Measurements from ENCODE around the gene F10. TPM values are rescaled to one million over a fixed set of nuclear protein-coding genes. Genes with fewer than 3 reads are reported as not detected.

F10 gene
- total RNA-seq, 2 experiments from 2014 or later: not detected

DNA sequence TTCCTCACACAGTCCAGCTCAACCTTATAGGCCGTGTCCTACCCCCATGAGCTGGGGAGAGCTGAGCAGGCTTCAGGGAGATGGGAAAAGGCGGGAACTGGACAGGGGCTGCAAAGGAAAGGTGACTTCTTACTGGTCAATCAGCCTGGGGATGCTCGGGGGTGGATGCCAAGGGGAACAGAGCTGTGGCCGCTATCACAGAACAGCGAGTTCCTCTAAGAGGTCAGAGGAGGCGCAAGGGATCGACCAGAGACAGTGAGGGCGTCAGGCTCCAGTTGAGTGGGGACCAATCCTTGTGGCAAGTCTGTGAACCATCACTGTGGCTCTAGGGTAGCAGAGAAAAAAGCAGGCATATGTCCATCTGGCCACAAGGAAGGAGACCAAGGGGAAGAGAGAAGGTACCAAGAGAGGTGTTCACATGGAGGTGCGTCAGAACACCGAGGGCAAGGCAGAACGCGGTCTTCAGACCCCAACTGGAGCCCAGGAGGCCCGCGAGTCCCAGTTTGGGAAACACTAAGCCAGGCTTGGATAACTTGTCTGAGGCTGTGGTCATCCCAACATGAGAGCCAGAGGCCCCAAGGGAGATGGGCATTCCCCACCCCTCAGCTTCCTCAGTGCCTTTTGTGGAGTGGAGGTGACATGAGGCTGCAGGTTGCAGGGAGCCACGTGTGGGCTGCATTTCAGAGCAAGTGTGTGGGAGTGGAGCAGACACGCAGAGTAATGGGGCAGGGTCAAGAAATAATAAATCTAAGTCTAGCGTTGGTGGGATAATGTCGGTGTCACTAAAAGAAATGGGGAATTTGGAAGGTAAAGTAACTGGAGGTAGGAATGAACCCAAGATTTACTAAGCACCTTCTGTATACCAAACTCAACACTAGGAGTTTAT, 3.9 kb downstream of the F10 start:
- no peak overlapping the region for H3K4me2 ChIP-seq (ENCODE audit: low read length)
- H3K9me2 ChIP-seq (ENCODE audit: insufficient read depth, low read length): no peaks in the 10 kb centered on the region
- no peaks in the 10 kb centered on the region for H3K9me3 ChIP-seq (ENCODE audit: low read length)
- intact Hi-C loops (cut with micrococcal nuclease; ENCODE audit: unreplicated experiment): no loop called here
- DNase-seq (ENCODE audit: low spot score): no peak
- no peaks in the 10 kb centered on the region for H3K79me2 ChIP-seq (ENCODE audit: insufficient read depth, low read depth, low read length)
- CTCF ChIA-PET (ENCODE audit: unreplicated experiment): no interaction called here
- no peak overlapping the region for H2AFZ ChIP-seq (ENCODE audit: low read length)
- TF ChIP-seq, protein P1, sequence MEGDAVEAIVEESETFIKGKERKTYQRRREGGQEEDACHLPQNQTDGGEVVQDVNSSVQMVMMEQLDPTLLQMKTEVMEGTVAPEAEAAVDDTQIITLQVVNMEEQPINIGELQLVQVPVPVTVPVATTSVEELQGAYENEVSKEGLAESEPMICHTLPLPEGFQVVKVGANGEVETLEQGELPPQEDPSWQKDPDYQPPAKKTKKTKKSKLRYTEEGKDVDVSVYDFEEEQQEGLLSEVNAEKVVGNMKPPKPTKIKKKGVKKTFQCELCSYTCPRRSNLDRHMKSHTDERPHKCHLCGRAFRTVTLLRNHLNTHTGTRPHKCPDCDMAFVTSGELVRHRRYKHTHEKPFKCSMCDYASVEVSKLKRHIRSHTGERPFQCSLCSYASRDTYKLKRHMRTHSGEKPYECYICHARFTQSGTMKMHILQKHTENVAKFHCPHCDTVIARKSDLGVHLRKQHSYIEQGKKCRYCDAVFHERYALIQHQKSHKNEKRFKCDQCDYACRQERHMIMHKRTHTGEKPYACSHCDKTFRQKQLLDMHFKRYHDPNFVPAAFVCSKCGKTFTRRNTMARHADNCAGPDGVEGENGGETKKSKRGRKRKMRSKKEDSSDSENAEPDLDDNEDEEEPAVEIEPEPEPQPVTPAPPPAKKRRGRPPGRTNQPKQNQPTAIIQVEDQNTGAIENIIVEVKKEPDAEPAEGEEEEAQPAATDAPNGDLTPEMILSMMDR (conservative IDR thresholded peaks at IDR 0.05; ENCODE audit: low read length): no peak
- no peak for TF ChIP-seq EZH2phosphoT487 (IDR thresholded peaks at IDR 0.05; ENCODE audit: borderline replicate concordance, low read depth, low read length)
- H3K4me1 ChIP-seq (ENCODE audit: insufficient read depth, low read length, poor library complexity, severe bottlenecking): no peaks in the 10 kb centered on the region
- H3K36me3 ChIP-seq (ENCODE audit: insufficient read depth, low read length): no peaks in the 10 kb centered on the region
- no TSS peak for BruUV-seq (replicated peaks)
- H3K27ac ChIP-seq (ENCODE audit: low read depth, low read length, poor library complexity, severe bottlenecking): no peak overlapping the region
- no peak overlapping the region for H3K4me3 ChIP-seq (ENCODE audit: low read depth, low read length, poor library complexity, severe bottlenecking)
- no peaks in the 10 kb centered on the region for H4K20me1 ChIP-seq (ENCODE audit: insufficient read depth, low read length)
- POLR2A ChIA-PET: interaction anchor here (0.5 kb wide), 1 partner anchor 432 kb away, joined by 3 read pairs; no protein-coding TSS in a partner anchor

DNA sequence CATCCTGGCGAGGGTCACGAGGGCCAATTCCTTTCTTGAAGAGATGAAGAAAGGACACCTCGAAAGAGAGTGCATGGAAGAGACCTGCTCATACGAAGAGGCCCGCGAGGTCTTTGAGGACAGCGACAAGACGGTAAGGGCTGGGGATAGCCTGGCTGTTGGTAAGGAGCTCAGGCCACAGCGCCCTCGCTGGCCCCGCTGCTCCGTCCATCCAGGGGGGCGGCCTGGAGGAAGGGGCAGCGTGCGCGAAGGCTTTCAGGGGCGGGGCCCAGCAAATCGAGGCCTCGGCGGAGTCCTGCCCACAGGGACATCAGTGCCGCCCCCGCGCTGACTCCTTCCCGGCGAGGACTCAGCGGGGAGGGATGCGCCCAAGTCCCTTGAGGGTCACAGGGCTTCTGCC, 6.9 kb downstream of the F10 start:
- CTCF ChIA-PET (ENCODE audit: unreplicated experiment): no interaction called here
- no TSS peak for BruUV-seq (replicated peaks)
- Histone ChIP-seq H3K4me1 (ENCODE audit: insufficient read depth, low read length, poor library complexity, severe bottlenecking) (no peaks in the 10 kb centered on the region), H4K20me1 (ENCODE audit: insufficient read depth, low read length) (no peaks in the 10 kb centered on the region), H3K9me3 (ENCODE audit: low read length) (no peaks in the 10 kb centered on the region), H3K36me3 (ENCODE audit: insufficient read depth, low read length) (no peaks in the 10 kb centered on the region), H2AFZ (ENCODE audit: low read length) (no peak overlapping the region), H3K9me2 (ENCODE audit: insufficient read depth, low read length) (no peaks in the 10 kb centered on the region), H3K27ac (ENCODE audit: low read depth, low read length, poor library complexity, severe bottlenecking) (no peak overlapping the region), H3K4me3 (ENCODE audit: low read depth, low read length, poor library complexity, severe bottlenecking) (no peak overlapping the region), H3K79me2 (ENCODE audit: insufficient read depth, low read depth, low read length) (no peaks in the 10 kb centered on the region), H3K4me2 (ENCODE audit: low read length) (no peak overlapping the region)
- POLR2A ChIA-PET: no interaction called here
- DNase-seq (ENCODE audit: low spot score): no peak
- TF ChIP-seq, protein P1 (conservative IDR thresholded peaks at IDR 0.05; ENCODE audit: low read length): no peak
- no peak for TF ChIP-seq EZH2phosphoT487 (IDR thresholded peaks at IDR 0.05; ENCODE audit: borderline replicate concordance, low read depth, low read length)
- intact Hi-C loops (cut with micrococcal nuclease; ENCODE audit: unreplicated experiment): no loop called here

Data from OCI-LY7 (cell line).